Esophagus squamous epithelium (tissue), 4 donors: ENCODE measurements around the gene TMC1.

ENCODE experiments used
- CTCF ChIP-seq, 6 experiments: fragments of 450-650 bp in 4 of 6; fragments of 200-600 bp in 2 of 6; sonication (generic) in 2 of 6; IDR thresholded peaks; one replicate each; pipeline ENCODE4 v1.5.1; 2016 to 2019; ENCODE audit warnings: antibody characterized with exemption in 6 of 6, mild to moderate bottlenecking in 4 of 6, moderate library complexity in 4 of 6
- POLR2A ChIP-seq, 4 donors: fragments of 450-650 bp; IDR thresholded peaks; one replicate each; pipeline ENCODE4 v1.6.1; 2017; ENCODE audit warnings: antibody characterized with exemption in 4 of 4, mild to moderate bottlenecking in 4 of 4, moderate library complexity in 3 of 4

GRCh38 chr9:72874344-72874743, 352.9 kb downstream of the TMC1 start:
- TF ChIP-seq POLR2A (IDR thresholded peaks at IDR 0.05) (no peak), CTCF (IDR thresholded peaks at IDR 0.05) (no peak)
